Head of caudate nucleus (tissue), 42 donors: ENCODE results near the gene CCL7.

Experiments used
- DNase-seq, 42 donors: peaks; one replicate each; pipeline versions ENCODE4 v3.0.0 to v3.0.0-alpha.2; 2020 to 2021; ENCODE audit warnings: mixed read lengths in 7 of 42
- intact Hi-C: fragments of 100-400 bp; cut with DNase I; formaldehyde crosslinking; loops from one replicate; pipeline ENCODE4 v1.15.0; 2022

The CCL7 gene

DNA sequence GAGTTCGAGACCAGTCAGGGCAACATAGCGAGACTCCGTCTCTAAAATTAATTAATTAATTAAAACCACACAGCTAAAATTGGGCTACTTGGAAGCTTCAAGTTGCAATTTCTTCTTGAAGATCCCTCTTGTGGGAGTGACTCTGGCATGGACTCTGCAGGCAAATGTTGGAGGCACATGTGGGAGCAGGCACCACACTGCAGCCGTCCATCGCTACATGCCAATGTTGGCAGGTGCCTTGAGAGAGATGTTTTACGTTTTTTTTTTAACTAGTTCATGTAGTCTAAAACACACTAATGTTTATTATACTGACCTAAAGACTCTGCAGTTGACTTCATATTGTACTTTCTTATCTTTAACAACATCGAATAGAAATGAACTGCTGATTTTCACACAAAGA, 41.3 kb downstream of the CCL7 start:
- DNase-seq = no peak
- intact Hi-C loops = no loop called here

DNA sequence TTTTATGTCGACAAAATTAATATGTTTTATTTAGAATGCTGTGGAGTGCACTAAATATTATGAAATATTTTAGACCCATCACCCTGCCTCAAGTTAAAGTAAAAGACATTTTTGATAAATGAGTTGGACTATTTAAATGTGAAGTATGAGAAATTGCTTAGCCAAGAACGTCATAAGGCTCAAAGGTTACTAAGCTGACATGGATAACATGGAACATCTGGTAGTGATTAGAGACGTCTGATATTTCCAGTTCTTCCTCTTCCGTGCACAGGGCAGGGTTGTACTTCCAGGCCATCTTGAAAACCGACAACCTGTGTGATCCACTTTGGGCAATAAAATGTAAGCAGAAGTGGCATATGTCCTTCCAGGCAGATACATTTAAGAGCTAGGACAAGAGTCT, 42.1 kb downstream of the CCL7 start:
- intact Hi-C loops = no loop called here
- no peak for DNase-seq

DNA sequence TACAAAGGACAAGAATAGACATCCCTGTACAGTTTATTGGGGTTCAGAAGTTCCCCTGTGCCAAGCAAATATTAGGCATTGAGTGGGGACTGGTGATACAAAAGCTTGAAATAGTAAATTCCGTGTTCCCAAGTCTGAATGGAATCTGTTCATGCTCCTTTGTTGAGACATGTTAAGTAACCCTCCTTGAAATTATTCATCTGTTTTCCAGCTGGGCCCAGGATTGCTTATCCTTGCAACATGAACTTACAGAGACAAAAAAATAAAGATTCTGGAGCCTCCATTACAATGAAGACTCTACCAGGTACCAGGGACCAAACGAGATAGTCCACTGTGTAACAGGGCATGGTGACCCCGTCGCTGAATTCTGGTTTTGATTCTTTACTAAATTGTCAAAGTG, 43.1 kb downstream of the CCL7 start:
- no peak for DNase-seq
- intact Hi-C loops = no loop called here

DNA sequence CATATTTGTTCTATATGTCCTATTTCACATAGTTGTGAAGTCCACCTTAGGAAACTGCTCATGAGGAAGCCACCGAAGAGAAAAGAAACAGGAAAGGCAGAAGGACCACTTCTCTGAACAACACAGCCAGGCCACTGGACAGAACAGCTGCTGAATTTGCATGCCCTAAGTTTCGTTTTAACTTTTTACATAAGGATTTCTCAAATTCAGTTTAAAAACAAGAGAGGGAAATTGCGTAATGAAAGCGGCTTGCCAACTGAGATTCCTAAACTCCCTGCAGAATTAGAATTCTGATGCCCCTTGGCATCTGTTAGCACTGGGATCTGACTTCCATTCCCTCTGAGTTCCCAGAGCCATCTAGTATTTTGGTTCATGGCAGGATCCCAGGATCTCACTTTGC, 44.3 kb downstream of the CCL7 start:
- DNase-seq = no peak
- intact Hi-C loops = no loop called here

DNA sequence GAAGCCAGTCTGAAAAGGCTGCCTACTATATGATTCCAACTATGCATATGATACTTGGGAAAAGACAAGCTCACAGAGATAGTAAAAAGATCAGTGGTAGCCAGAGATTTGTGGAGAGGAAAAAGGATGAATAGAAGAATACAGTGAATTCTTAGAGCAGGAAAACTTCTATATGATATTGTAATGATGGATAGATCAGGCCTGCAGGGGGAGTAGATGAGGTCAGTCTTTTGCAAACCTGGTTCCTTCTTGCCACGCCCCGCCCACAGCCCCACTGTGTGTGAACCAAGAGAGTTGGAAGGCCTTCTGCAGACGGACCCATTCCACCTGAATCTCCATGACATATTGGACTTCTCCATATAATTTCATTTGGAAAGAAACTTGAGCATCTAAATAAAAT, 48.5 kb downstream of the CCL7 start:
- no peak for DNase-seq
- intact Hi-C loops = no loop called here

DNA sequence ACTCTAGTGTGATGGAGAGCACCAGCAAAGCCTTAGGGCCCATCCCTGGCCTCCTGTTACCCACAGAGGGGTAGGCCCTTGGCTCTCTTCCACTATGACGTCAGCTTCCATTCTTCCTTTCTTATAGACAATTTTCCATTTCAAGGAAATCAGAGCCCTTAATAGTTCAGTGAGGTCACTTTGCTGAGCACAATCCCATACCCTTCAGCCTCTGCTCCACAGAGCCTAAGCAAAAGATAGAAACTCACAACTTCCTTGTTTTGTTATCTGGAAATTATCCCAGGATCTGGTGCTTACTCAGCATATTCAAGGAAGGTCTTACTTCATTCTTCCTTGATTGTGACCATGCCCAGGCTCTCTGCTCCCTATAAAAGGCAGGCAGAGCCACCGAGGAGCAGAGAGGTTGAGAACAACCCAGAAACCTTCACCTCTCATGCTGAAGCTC, 49.0 kb downstream of the CCL7 start, which contains the start of gene CCL8:
TSS of gene CCL8 (plus strand) at position 397 of the 445 bp plus-strand sequence. CDS start 67 bp downstream, outside the sequence.
- intact Hi-C loops = no loop called here
- DNase-seq = no peak
